Gastroesophageal sphincter (tissue), 3 donors: Measurements from ENCODE around the gene LMNA.

Experiments
- EP300 ChIP-seq: sonication (generic); formaldehyde crosslinking; IDR thresholded peaks from one replicate; pipeline ENCODE4 v1.6.1; 2017; ENCODE audit warnings: antibody characterized with exemption, mild to moderate bottlenecking
- POLR2A ChIP-seq, 2 donors: fragments of 450-650 bp; IDR thresholded peaks; one replicate each; pipeline ENCODE4 v1.6.1; 2017; ENCODE audit warnings: antibody characterized with exemption in 2 of 2, mild to moderate bottlenecking in 2 of 2, moderate library complexity in 1 of 2
- TF ChIP-seq, protein P1 (sequence below), 4 experiments: fragments of 200-600 bp in 2 of 4; fragments of 450-650 bp in 2 of 4; sonication (generic) in 1 of 4; IDR thresholded peaks; one replicate each; pipeline ENCODE4 v1.5.1; 2017 to 2019; ENCODE audit warnings: antibody characterized with exemption in 4 of 4, mild to moderate bottlenecking in 2 of 4, moderate library complexity in 2 of 4

DNA sequence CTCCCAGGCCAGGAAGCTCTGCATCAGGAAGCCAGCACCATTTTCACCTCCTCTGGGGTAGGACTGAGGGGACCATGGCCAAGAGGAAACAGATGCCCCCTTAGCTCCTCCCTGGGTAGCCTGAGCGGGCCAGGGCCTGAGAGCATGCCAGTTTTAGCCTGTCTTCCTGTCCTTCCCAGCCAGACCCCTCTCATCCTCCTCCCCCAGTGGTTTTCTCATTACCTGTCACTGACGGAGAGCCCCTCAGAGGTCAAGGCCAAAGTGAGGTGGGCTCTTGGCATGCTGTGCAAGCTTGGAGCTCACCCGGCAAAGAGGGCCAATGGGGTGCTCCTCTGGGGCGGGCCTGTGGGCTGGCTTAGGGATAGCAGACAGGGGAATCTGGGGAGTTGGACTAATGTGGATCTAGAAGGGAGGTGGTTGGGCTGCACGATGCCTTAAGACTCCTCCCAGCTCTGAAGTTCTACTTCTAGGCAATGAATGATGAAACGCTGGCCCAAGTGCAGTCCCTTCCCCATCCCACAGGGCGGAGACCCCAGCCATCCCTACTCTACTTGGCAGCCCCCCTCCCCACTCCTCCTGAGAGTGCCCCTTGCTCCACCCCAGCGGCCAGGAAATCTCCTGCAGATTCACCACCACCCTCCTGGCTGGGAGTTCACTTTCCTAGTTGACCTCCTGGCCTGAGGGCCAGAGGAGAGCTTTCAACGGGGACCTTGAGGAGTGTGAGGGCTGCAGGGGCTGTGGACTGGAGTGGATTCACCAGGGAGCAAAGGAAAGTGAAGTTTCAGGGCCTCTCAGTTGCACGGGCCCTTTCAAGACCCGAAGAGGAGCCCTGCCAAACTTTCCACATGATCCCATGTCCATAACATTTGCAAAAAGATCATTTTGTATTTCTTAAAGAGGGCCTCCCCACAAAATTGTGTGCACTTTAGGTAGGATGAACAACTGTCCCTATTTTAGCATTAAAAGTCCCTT is 9.4 kb upstream of the LMNA start:
- TF ChIP-seq, protein P1, sequence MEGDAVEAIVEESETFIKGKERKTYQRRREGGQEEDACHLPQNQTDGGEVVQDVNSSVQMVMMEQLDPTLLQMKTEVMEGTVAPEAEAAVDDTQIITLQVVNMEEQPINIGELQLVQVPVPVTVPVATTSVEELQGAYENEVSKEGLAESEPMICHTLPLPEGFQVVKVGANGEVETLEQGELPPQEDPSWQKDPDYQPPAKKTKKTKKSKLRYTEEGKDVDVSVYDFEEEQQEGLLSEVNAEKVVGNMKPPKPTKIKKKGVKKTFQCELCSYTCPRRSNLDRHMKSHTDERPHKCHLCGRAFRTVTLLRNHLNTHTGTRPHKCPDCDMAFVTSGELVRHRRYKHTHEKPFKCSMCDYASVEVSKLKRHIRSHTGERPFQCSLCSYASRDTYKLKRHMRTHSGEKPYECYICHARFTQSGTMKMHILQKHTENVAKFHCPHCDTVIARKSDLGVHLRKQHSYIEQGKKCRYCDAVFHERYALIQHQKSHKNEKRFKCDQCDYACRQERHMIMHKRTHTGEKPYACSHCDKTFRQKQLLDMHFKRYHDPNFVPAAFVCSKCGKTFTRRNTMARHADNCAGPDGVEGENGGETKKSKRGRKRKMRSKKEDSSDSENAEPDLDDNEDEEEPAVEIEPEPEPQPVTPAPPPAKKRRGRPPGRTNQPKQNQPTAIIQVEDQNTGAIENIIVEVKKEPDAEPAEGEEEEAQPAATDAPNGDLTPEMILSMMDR (IDR thresholded peaks at IDR 0.05): no peak
- TF ChIP-seq POLR2A (IDR thresholded peaks at IDR 0.05): no peak
- no peak for TF ChIP-seq EP300
